ENCODE data around the gene KRT40. TPM values are rescaled to one million over a fixed set of nuclear protein-coding genes. Genes with fewer than 3 reads are reported as not detected.

KRT40 gene
- total RNA-seq, 1 donor from 2014 or later = not detected

DNA sequence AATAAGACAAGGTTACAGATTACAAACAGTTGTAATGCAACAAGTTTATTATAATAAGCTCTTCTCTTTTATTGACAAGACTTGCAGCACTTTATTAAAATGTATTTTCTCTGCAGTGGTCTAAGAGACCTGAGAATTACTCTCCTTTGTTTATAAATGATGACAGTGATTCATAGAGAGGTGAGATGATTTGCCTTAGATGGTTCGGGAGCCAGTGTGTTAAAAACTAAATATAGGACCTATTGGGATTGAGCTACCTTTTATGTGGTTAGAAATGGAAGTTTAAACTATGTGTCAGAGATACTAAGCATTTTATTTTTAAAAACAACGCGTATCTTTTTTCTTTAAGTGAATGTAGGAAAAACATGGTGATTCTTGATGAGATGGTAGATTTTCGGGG is 12.7 kb upstream of the KRT40 start:
- no peak for ATAC-seq

DNA sequence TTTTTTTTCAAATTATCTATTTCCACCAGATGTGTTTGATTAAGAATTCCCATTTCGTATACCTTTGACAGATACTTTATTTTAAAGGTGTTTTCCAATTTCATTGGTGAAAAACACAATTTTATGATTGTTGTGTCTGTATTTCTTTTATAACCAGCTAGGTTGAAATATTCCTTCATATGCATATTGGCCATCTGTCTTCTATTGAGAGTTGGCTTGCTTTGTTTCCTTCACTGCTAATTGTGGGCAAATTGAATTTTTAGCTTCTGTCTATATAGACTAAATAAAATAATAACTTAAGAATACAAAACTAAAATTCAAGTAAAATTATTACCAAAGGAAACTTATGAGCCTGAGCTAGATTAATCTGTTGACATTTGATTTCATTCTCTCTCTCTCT is 11.0 kb upstream of the KRT40 start:
- ATAC-seq = no peak

DNA sequence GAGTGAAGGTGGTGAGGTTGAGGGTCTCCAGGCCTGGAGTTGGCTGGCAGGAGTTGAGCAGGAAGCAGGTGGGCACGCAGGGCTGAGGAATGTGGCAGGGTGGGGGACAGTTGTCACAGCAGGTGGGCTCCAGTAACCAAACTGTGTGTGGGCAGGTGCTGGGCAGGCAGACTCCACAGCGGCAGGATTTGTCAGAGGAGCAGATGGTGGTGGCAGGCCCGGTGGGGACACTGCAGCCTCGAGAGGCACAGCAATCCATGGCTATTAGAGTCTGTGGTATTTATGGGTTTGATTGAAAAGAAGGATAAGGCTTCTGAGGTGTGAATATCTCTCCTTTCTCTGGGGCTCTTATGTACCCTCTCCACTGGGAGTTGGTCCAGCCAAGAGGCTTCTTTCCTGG is 9.7 kb upstream of the KRT40 start, which contains the start of gene KRTAP3-3:
Gene KRTAP3-3 (minus strand): TSS at position 326 of the 400 bp plus-strand sequence. CDS start 67 bp downstream, at position 259.
- ATAC-seq = no peak

DNA sequence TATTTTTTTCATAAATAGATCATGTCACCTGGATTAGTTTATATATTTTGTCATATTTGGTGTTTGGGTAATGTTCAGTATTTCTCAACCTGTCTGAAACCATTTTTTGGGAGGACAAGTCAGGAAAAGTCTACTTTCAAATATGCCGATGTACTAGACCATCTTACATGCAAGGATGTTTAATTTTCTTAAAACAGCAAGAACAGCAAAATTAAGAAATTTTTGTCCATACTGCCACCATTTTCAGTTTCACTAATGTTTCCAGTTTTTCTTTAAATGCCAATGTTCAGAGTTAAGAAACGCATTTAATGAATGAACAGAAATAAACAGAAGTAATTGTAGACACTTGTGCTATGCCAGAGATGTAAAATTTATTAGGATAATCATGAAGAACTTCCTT is 9.0 kb upstream of the KRT40 start:
- no peak for ATAC-seq

DNA sequence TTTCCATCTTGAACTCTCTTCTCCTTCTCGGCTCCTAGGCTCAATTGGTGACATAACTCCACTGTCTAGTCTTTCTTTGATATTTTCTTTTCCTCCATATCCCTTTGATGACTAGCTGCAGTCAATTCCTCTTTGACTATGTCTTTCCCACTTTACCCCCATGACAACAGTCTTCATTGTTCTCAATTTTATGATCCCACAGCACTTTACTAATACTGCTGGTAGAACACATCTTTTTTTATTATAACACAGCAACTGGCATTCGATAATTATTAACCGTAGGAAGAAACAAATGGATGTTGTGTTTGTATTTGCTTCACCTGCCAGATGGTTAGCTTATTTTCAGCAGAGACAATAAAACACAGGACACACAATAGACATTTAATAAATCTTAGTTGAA is 8.5 kb upstream of the KRT40 start:
- ATAC-seq = no peak

DNA sequence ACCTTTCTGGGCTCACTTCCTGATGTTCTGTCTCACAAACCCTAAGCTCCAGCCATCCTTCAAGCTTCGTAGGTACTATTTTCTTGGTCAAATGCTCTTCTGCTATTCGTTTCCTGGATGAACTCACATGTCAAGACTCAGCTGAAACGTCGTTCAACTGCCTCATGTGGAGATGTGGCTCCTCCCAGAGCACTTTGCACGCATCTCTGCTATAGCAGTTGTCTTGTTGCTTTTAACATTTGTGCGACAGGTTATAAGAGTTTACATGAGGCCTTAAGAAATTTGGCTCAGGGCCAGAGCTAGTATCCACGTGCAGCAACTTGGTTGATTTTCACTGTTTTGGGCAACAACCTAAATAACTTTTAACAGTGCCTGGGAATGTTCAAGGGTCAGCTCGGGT is 2.8 kb upstream of the KRT40 start:
- ATAC-seq = peak; percentile 60

DNA sequence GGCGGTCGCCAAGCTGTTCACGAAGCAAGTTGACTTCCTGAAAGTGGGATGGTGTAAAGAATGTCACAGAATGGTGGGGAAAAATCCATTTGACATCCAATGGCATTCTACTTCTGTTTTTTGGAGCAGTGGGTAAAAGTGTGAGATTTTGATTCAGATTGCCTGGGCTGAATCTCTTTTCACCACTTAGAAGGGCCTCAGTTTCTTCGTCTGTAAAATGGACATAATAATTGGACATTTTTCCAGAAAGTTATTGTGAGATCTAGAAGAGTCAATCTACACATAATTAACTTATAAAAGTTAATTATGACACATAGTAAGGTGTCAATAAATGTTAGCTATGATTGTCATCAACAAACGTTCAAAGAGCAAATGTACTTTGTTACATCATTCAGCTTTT is 3.0 kb downstream of the KRT40 start:
- ATAC-seq = no peak

DNA sequence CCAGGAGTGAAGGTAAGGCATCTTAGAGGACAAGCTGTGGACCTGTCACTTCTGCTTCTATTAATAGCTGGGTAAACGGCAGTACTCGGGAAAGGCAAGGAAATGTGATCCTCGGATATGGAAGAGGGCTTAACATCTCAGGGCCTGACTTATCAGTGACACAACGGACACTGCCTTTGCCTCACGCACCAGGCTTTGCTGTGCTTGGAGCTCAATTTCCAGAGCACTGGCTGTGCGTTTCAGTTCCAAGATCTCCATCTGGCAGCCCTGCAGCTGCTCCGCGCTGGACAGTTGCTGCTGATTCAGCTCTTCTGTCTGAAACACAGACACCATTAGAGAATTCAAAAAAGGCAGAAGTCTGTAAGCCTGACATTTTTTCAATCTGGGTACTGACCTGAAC is 3.5 kb downstream of the KRT40 start:
- no peak for ATAC-seq

DNA sequence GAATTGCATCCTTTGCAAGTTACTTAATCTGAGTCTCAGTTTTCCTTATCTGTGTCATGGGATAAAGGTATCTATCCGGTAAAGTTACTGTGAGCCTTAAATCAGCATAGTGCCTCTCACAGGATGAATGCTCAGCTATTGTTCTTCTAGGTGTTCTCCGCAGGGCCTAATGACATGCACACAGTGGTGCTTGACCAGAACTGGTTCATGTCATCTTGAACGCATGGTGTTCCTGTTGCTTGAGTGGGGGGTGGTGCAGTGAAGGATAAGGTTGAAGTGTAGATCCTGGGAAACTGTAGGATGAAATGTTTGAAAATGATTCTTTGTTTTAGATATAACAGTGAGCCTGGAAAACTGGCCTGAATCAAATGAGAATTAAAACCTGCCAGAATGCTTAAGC is 4.0 kb downstream of the KRT40 start:
- no peak for ATAC-seq

DNA sequence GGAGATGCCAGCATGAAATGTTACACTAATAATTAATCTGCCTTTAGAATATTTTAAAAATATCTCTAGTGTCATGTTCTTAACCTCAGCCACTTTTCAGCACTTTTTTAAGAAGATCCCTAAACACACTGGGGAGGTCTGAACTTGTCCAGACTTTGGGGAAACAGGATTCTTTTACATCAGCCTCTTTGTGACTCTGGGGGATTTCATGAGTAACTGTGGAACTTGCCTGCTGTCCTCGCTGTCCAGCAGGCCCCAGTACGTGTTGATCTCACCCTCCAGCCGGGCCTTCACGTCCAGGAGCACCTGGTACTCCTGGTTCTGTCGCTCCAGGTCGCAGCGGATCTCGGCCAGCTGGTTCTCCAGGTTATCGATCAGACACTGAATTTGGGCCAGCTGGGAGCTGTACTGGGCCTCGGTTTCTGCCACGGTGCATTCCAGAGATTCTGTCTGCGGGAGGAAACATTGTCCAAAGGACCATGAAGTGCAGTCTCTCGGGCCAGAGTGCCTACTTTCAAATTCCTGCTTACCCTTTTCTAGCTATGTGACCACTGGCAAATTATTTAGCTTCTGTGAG is 5.5 kb downstream of the KRT40 start:
- ATAC-seq = no peak

DNA sequence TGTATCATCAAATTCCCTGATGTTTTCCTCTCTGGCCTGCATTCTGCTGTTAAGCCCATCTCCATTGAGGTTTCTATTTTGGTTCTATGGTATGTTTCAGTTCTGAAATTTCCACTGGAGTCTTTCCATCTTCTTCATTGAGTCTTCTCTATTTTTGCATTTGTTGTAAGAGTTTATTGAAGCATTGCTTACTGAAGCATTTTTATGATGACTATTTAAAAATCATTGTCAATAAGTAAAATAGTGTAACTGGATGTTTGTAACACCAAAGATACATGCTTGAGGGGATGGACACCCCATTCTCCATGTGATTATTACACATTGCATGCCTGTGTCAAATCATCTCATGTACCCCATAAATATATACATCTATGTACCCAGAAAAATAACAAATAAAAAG is 8.6 kb downstream of the KRT40 start:
- ATAC-seq = no peak

DNA sequence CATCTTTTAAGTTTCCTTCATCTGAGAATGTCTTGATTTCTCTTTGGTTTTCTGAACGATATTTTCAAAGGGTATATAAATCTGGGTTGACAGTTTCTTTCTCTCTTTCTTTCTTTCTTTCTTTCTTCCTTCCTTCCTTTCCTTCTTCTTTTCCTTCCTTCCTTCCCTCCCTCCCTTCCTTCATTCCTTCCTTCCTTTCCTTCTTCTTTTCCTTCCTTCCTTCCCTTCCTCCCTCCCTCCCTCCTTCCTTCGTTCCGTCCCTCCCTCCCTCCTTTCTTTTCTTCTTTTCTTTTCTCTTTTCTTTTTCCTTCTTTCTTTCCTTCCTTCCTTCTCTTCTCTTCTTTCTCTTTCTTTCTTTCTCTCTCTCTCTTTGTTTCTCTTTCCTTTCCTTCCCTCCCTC is 9.8 kb downstream of the KRT40 start:
- ATAC-seq = no peak

DNA sequence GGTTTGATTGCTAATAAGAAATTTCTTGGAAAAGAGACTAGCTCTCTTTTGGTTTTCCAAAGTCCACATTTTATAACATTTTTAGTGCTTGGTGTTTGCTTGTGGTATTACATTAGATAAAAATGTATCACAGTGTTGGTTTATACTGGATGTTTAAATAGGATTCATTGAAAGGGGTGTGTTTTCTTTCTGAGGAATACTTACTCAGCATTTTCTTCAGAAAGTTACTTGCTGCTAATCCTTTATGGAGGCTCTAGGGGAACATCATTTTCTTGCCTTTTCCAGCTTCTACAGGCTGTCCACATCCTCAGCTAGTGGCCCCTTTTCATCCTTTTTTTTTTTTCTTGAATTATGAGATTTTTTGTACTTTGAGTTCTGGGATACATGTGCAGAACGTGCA is 16.5 kb downstream of the KRT40 start:
- no peak for ATAC-seq

DNA sequence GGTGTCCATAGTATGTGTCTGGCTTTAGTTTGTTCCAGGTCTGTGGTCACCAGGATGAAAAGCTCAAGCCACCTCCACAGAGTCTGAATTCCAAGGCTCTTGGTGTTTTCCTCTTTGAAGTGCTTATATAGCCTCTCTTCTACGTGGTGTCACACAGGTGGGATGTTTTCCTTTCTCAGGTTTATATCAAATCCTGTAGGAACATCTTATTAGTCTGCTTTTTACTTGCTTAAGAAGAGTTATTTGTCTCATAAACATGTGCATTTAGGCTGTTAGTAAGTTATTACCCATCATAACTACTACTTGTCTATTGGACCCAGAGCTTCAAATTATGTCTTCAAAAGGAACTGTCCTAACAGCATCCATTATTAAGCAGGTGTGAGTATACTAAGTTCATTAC is 17.3 kb downstream of the KRT40 start, which contains the start of gene KRT39:
Gene KRT39 (minus strand): TSS at position 101 of the 400 bp plus-strand sequence. CDS start 92 bp downstream, at position 9.
- ATAC-seq = no peak

DNA sequence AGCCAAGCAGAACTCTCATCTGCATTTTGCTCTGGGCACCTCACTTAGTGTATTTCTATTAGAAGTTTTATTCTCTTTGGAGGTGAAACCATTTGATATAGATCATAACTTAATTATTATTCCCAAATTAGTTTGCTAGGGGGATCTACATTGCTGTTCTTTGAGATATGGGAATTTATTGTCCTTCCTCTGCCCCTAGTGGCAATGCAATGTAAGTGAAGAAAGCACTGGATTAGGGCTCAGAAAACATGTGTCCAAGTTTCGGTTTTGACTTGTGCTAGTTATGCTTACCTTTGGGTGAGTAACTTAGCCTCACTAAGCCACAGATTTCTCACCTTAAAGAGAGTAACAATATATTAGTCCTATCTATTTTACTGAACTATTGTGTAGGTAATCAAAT is 20.3 kb downstream of the KRT40 start:
- peak; percentile 79 for ATAC-seq

DNA sequence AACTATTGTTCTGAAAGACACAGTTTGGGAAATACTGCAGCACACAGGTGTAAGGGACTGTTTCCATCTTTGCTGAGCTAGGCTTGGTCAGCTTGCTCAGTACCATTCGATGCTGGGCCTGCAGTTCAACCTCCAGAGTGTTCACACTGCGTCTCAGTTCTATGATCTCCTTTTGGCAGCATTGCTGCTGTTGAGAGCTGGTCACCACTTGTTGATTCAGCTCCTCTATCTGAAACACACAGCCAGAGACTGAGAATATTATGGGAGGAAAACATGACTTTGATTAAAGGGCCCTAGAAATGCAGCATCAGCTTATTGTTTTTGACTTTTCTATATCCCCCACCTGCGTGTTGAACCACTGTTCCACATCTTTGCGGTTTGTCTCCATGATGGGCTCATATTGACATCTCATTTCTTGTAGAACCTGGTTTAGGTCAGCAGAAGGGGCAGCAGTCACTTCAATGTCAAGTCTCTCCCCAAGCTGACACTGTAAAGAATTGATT is 22.0 kb downstream of the KRT40 start:
- no peak for ATAC-seq

DNA sequence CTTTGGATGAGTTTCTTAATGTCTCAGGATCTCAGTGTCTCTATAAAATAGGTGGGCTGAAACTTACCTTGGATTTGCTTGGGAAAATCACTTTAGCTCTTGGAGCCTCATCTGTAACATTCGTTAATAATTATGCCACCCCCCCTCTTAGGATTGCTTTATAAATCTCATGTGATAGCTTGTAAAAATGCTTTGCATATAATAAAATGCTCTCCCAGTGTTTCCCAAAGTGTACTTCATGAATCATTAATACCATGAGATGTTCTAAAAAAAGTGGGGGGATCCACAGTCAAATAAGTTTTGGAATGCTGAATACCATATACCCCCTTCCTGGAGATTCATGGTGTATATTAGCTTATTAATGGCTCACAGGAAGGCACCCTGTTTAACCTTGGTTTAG is 22.5 kb downstream of the KRT40 start:
- no peak for ATAC-seq

DNA sequence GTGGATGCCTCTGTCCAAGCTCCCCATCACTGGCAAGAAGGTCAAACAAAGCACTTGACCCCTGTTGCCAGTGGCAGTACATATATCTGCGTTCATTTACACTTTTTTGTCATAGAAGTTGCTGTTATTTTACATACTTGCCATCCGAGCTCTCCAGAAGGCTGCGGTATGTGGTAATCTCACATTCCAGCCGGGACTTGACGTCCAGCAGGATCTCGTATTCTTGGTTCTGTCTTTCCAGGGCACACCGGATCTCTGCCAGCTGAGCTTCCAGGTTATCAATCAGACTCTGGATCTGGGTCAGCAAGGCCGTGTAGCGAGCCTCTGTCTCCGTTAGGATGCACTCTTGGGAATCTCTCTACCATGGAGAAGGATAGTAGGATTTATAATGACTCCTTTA is 24.0 kb downstream of the KRT40 start:
- ATAC-seq = no peak

DNA sequence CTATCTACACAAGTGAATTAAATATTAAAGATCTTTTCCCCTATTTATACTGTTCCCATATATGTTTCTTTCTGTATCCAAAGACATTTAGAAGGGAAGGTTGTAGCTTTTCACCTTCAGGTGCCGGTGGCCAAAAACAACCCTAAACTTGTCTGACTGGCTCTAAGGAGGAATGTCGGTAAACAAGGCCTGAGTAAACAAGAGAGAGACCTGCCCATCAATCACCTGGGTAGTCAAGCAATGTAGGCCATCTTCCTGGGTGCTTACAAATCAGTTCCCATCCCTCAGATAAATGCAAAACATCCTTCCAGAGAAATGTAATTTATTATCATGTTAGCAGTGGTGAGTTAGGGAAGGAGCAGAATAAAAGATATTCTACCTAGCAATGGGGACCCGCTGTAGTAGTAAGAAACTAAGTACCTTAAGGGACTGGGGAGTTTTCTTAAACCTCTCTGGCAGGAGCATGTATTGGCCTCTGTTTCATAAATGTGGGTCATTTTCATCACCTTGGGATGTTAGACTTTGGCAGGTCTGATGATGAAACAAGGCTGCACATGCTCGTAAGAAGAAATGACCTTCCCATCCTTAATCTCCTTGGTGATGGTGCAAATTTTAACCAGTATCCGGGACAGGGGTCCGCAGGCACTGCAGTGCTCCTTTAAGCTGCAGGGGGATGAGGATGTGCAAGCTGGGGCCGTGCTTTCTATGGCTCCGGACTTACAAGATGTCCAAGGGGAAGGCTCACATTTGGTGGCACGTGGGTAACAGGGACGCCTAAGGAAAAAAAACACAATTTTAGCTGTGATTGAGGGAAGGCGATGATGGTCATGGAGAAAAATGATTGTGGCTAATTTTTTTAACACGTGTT is 25.8 kb downstream of the KRT40 start:
- peak; percentile 65 for ATAC-seq

DNA sequence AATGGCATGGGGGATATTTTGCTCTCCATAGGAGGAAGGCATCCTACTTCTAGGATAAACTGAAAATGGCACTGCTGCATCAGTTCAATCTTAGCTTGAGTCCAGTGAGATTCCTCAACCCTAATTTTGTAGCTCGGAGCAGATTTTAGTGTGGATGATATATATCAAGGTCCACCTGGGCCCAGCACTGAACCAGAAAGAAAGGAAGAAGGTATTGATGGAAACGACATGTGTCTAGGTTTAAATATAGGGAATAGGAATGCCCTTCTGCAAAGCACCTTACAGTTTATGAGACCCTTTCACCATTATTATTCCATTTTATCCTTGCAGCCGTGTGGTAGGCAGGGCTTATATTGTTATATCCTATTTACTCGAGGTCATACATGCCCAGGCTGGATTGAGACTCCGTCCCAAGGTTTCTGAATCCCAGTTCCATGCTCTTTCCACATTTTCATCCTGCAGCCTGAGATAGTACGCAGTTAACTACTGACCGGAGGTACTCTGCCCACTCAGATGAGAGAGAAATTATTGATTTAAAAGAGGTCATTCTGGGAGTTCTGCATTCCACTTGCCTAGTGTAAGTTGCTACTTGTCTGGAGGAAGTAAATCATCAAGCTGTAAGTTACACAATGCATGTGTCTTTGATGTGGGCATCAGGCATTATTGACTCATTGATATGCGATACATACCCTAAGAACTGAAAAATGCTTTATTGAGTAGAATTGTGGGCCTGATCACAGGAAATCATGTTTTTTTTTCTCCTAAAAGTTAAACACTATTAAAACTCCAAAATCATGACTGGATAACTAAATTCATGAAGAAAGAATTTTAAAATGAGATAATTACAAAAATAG is 27.5 kb downstream of the KRT40 start:
- peak; percentile 35 for ATAC-seq

DNA sequence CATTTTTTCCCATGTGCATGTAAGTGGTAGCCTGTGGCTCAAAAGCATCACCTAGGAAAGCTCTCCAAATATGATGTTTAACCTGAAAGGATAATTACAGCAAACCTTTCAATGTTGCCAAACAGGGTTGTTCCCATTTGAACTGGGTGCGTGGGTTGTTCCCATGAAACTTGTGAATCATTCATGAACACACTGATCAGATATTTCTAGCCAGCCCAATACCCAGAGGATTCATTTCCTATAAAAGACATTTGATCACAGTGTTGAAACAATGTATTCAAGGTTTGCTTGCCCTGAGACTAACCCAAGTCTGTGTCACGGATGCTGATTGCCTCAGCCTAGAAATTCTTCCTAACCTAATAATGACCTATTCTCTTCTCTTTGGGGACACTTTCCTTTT is 30.2 kb downstream of the KRT40 start:
- peak; percentile 84 for ATAC-seq

DNA sequence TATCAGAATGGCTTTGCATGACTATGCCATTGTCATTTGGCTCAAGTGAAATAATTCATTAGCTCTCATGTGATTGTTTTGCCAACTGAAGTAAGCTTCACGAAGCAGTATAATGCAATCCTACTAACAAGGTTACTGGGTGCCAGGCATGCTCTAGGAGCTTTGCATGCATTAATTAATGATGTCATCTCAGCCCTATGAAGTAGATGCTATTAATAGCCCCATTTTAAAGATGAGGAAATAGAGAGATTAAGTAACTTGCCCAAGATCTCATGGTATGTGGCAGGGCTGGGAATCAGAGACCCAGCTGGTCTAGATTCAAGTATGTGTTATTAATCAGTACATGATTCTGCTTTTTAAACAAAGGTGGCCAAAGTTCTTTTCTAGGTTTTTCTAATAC is 31.5 kb downstream of the KRT40 start:
- peak; percentile 89 for ATAC-seq

DNA sequence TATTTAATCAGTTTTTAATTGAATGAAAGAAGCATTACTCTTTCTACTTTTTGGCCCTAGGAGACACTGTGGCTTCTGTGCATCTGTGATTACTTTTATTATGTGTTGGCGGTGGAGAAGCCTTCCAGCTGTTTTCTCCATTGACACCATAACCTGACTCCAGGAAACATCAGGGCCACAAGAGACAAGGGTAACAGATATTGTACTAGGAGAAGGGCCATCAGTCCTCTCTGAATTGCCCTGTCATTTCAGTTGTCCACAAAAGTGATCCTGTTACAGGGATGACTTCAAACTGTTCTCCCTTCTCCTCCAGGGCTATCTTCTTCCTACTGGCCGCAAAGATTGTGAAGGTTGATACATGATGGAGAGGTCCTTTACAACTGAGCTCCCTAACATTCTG is 32.0 kb downstream of the KRT40 start:
- ATAC-seq = no peak
